HepG2 (cell line): ENCODE results near the gene RAB43. TPM values are rescaled to one million over a fixed set of nuclear protein-coding genes. Genes with fewer than 3 reads are reported as not detected.
A peak's percentile ranks its signal among the peaks of the same experiment; 100 is the strongest.

Experiments
- ATAC-seq: fragments of 200-7000 bp; cut with Tn5 transposase; 3 replicates; pipeline ENCODE4 v1.9.1; 2020; ENCODE audit warnings: mild to moderate bottlenecking, moderate library complexity
- BruUV-seq: library from RNA; stranded (reverse); fragments of 400-500 nt; replicated peaks from 2 replicates; lab custom pipeline; 2021; lab: Mats Ljungman, UMichigan
- CTCF ChIA-PET: fragments of 300-600 bp; formaldehyde crosslinking; extraction: SDS; loops from one replicate; lab custom pipeline; 2021; ENCODE audit warnings: low total read pairs, inconsistent platforms, low intra/inter-chr PET ratio; lab: Yijun Ruan, JAX
- POLR2A ChIA-PET: fragments of 350-600 bp; sonication (Branson Sonifier 250); formaldehyde crosslinking; loops from one replicate; lab custom pipeline; 2020; ENCODE audit warnings: antibody characterized with exemption, inconsistent platforms; lab: Yijun Ruan, JAX
- DNase-seq: peaks from one replicate; pipeline ENCODE4 v3.0.0-alpha.2; 2015; ENCODE audit warnings: low spot score
- FAIRE-seq: peaks from 3 replicates; lab custom pipeline; 2011; peaks lifted over from hg19 to GRCh38; lab: Jason Lieb, UNC
- H2AFZ ChIP-seq: one replicate; pipeline ENCODE4 v1.6.1; 2011; ENCODE audit warnings: low read length, inconsistent platforms
- H3K27ac ChIP-seq: fragments of 300-600 bp; 3 replicates; pipeline ENCODE4 v1.8.0; 2011; ENCODE audit warnings: mixed run types, mild to moderate bottlenecking, mixed read lengths, low read length, inconsistent platforms; ENCODE audit not compliant: insufficient read depth; ENCODE audit errors: extremely low read length
- H3K27me3 ChIP-seq, 2 experiments: fragments of 200-600 bp in 1 of 2; 2 replicates in 1 of 2; 3 replicates in 1 of 2; pipeline versions ENCODE4 v1.6.0 to v1.8.0; 2011; ENCODE audit warnings: low read length in 2 of 2, mild to moderate bottlenecking in 2 of 2, moderate library complexity in 2 of 2, inconsistent platforms in 1 of 2; ENCODE audit not compliant: insufficient read depth in 2 of 2, control insufficient read depth in 1 of 2
- H3K36me3 ChIP-seq, 2 experiments: fragments of 200-600 bp in 1 of 2; replicated peaks in 1 of 2; 2 replicates in 1 of 2; 3 replicates in 1 of 2; pipeline versions ENCODE4 v1.5.1 to v1.8.0; 2011; ENCODE audit warnings: low read length in 2 of 2, inconsistent platforms in 1 of 2; ENCODE audit not compliant: insufficient read depth in 2 of 2, control insufficient read depth in 1 of 2
- H3K4me1 ChIP-seq: 2 replicates; pipeline ENCODE4 v1.5.1; 2012; ENCODE audit warnings: low read length, inconsistent platforms; ENCODE audit not compliant: insufficient read depth
- H3K4me2 ChIP-seq: 2 replicates; pipeline ENCODE4 v1.6.0; 2011; ENCODE audit warnings: low read depth, low read length, inconsistent platforms
- H3K4me3 ChIP-seq, 3 experiments: fragments of 200-600 bp in 1 of 3; sonication (generic), shearing (Covaris generic) in 1 of 3; replicated peaks in 1 of 3; 2 replicates each; pipeline ENCODE4 v1.5.1; 2011 to 2016; ENCODE audit warnings: low read length in 3 of 3, inconsistent platforms in 2 of 3, low read depth in 2 of 3, mild to moderate bottlenecking in 2 of 3, control low read depth in 1 of 3, mixed read lengths in 1 of 3; ENCODE audit not compliant: insufficient read depth in 1 of 3
- H3K79me2 ChIP-seq: one replicate; pipeline ENCODE4 v1.6.1; 2011; ENCODE audit warnings: low read length, inconsistent platforms; ENCODE audit not compliant: insufficient read depth
- H3K9ac ChIP-seq: 2 replicates; pipeline ENCODE4 v1.6.0; 2011; ENCODE audit warnings: mild to moderate bottlenecking, low read depth, low read length, inconsistent platforms; ENCODE audit not compliant: insufficient read depth
- H3K9me3 ChIP-seq: 2 replicates; pipeline ENCODE4 v1.5.1; 2012; ENCODE audit warnings: mild to moderate bottlenecking, low read length
- H4K20me1 ChIP-seq: 2 replicates; pipeline ENCODE4 v1.6.0; 2011; ENCODE audit warnings: inconsistent platforms, mild to moderate bottlenecking, low read length, moderate library complexity; ENCODE audit not compliant: insufficient read depth
- ELF4 ChIP-seq: sonication (generic); formaldehyde crosslinking; IDR thresholded peaks from 2 replicates; pipeline ENCODE4 v1.5.0; 2020; ENCODE audit warnings: missing genetic modification reagents, mild to moderate bottlenecking, moderate library complexity, borderline replicate concordance
- GPN1 ChIP-seq: sonication (generic); formaldehyde crosslinking; IDR thresholded peaks from 2 replicates; pipeline ENCODE4 v1.5.1; 2020; ENCODE audit warnings: missing genetic modification reagents, borderline replicate concordance
- PPARG ChIP-seq: conservative IDR thresholded peaks from 2 replicates; pipeline ENCODE4 v1.6.1; 2016; ENCODE audit warnings: missing biosample characterization, missing genetic modification reagents
- RARA ChIP-seq: IDR thresholded peaks from 2 replicates; pipeline ENCODE4 v1.6.1; 2016; ENCODE audit warnings: missing genetic modification reagents, missing compliant biosample characterization
- TBX2 ChIP-seq: sonication (generic); formaldehyde crosslinking; IDR thresholded peaks from 2 replicates; pipeline ENCODE4 v1.5.0; 2020; ENCODE audit warnings: missing genetic modification reagents, mild to moderate bottlenecking, borderline replicate concordance
- ZMYM2 ChIP-seq: sonication (generic); formaldehyde crosslinking; IDR thresholded peaks from 2 replicates; pipeline ENCODE4 v1.8.0; 2022; ENCODE audit warnings: mild to moderate bottlenecking, missing genetic modification reagents
- ZNF484 ChIP-seq: sonication (generic); formaldehyde crosslinking; IDR thresholded peaks from 2 replicates; pipeline ENCODE4 v1.5.1; 2020; ENCODE audit warnings: mild to moderate bottlenecking, low read depth, missing genetic modification reagents, borderline replicate concordance
- ZNF678 ChIP-seq: sonication (generic); formaldehyde crosslinking; IDR thresholded peaks from 2 replicates; pipeline ENCODE4 v1.4.0; 2020; ENCODE audit warnings: mild to moderate bottlenecking, missing genetic modification reagents
- WGBS: methylation state at CpG from one replicate; pipeline ENCODE4 v1.1.6; 2017; ENCODE audit warnings: low lambda C conversion rate; 5-methylcytosine and 5-hydroxymethylcytosine counted together
- in situ Hi-C: cut with HindIII; loops from 2 replicates; pipeline ENCODE4 v1.10.0; 2017; ENCODE audit warnings: low pct_unique_long_range_greater_than_20kb; ENCODE audit not compliant: extremely low pct_ligation_motif_present
- intact Hi-C: fragments of 100-400 bp; cut with micrococcal nuclease; formaldehyde crosslinking; loops from one replicate; pipeline ENCODE4 v1.10.0; 2022; ENCODE audit not compliant: unreplicated experiment
- polyA plus RNA-seq, 8 experiments: library from polyadenylated mRNA; depleted of rRNA in 3 of 8; stranded (reverse) in 7 of 8; unstranded in 1 of 8; fragments of >200 nt; fragmentation: Illumina TruSeq in 4 of 8; extraction: Trizol in 4 of 8; gene quantifications; 2 replicates each; pipeline versions ENCODE4 v1.2.1 to v1.2.3, GENCODE V29; 2011 to 2016; ENCODE audit warnings: low read depth in 4 of 8, missing spikeins in 1 of 8, mixed read lengths in 1 of 8; ENCODE audit not compliant: insufficient read depth in 1 of 8
- total RNA-seq, 5 experiments: library from RNA; depleted of rRNA; stranded (reverse); fragments of >200 nt; fragmentation: Illumina TruSeq; extraction: Trizol; gene quantifications; 2 replicates each; pipeline ENCODE4 v1.2.3, GENCODE V29; 2016; ENCODE audit warnings: low read depth in 1 of 5
- TF ChIP-seq, protein P1 (sequence below): sonication (generic); formaldehyde crosslinking; IDR thresholded peaks from 2 replicates; pipeline ENCODE4 v1.4.0; 2020; ENCODE audit warnings: missing genetic modification reagents
- TF ChIP-seq, protein P2 (sequence below): fragments of 450-650 bp; IDR thresholded peaks from 2 replicates; pipeline ENCODE4 v1.6.1; 2016

RAB43 gene
- total and polyA plus RNA-seq, 2 of the 13 experiments (the other 11 are each of a cell fraction or from before 2014, with no cell fraction given), result 11.8 to 18.4 TPM

DNA sequence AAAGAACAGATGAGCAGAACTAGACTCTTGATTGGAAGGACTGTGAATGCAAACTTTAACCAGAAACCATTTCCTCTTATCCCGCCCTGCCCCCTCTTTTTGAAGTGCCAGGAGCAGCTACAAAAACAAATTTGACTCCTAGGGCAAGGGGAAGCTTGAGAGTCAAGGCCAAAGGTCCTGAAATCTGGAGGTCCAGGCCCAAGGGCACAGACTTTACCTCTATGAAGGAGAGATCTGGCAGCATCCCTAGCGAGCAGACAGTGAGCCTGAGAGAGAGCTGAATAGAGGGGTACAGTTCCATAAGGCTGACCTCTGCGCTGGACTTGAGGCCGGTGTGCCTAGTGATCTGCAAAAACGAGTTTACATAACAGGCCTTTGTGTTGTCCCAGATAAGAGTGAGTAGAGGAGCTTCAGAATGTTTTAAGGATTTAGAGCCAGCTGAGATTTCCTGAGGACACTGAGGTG is 5.1 kb downstream of the RAB43 start (continued):
- TF ChIP-seq ELF4 (CRISPR knock-in tag) (no peak), RARA (peak; percentile 85), ZNF678 (no peak), ZNF484 (CRISPR knock-in tag) (no peak), GPN1 (CRISPR knock-in tag) (no peak), ZMYM2 (peak; percentile 20; the same call in 1 of the 2 replicates), TBX2 (peak; percentile 56; the same call in 1 of the 2 replicates)
- TF ChIP-seq, protein P1, sequence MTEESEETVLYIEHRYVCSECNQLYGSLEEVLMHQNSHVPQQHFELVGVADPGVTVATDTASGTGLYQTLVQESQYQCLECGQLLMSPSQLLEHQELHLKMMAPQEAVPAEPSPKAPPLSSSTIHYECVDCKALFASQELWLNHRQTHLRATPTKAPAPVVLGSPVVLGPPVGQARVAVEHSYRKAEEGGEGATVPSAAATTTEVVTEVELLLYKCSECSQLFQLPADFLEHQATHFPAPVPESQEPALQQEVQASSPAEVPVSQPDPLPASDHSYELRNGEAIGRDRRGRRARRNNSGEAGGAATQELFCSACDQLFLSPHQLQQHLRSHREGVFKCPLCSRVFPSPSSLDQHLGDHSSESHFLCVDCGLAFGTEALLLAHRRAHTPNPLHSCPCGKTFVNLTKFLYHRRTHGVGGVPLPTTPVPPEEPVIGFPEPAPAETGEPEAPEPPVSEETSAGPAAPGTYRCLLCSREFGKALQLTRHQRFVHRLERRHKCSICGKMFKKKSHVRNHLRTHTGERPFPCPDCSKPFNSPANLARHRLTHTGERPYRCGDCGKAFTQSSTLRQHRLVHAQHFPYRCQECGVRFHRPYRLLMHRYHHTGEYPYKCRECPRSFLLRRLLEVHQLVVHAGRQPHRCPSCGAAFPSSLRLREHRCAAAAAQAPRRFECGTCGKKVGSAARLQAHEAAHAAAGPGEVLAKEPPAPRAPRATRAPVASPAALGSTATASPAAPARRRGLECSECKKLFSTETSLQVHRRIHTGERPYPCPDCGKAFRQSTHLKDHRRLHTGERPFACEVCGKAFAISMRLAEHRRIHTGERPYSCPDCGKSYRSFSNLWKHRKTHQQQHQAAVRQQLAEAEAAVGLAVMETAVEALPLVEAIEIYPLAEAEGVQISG (CRISPR knock-in tag), result peak; percentile 21; the same call in 1 of the 2 replicates
- TF ChIP-seq, all 625 proteins: peak for 76

DNA sequence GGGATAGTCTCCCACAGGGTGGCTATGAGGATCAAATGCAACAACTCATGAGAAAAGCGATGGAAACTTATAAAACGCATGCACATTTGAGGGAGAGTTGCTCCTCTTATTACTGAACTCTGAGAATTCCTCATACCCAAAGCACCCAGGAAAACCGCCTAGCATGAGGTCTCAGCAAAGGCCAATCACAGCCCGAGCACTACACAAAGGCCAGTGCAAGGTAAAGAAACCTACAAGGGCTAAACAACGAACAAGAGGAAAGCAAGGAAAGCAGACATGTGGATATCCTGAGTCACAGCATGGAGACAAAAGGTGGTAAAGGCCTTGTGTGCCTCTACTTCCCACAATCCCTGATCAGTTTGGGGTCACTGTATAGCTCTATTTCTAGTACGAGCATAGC is 7.1 kb downstream of the RAB43 start:
- H3K9me3 ChIP-seq, result no peaks in the 10 kb centered on the region
- CTCF ChIA-PET, result no interaction called here
- POLR2A ChIA-PET, result interaction anchor here (2.9 kb wide), 1 partner anchor 8 kb away, joined by 32 read pairs; the partner anchor contains the start of gene RAB43
- H3K9ac ChIP-seq, result no peak overlapping the region
- no TSS peak for BruUV-seq
- no peak overlapping the region for H2AFZ ChIP-seq
- H3K36me3 ChIP-seq, result peaks cover 5 to 22% of the 10 kb centered on the region in 2 experiments; a peak in 4 of 5 replicates
- over 99% methylated on average over 6 of the region's 6 CpGs for WGBS
- intact Hi-C loops, result no loop called here
- ATAC-seq (no peak), FAIRE-seq (no peak), DNase-seq (no peak)
- in situ Hi-C loops, result no loop called here
- H3K79me2 ChIP-seq, result peaks cover 63% of the 10 kb centered on the region
- H3K4me1 ChIP-seq, result peaks cover 68% of the 10 kb centered on the region
- H3K27me3 ChIP-seq, result no peaks in the 10 kb centered on the region
- H3K4me2 ChIP-seq, result no peak overlapping the region
- H3K4me3 ChIP-seq, result no peak overlapping the region
- TF ChIP-seq, protein P2, sequence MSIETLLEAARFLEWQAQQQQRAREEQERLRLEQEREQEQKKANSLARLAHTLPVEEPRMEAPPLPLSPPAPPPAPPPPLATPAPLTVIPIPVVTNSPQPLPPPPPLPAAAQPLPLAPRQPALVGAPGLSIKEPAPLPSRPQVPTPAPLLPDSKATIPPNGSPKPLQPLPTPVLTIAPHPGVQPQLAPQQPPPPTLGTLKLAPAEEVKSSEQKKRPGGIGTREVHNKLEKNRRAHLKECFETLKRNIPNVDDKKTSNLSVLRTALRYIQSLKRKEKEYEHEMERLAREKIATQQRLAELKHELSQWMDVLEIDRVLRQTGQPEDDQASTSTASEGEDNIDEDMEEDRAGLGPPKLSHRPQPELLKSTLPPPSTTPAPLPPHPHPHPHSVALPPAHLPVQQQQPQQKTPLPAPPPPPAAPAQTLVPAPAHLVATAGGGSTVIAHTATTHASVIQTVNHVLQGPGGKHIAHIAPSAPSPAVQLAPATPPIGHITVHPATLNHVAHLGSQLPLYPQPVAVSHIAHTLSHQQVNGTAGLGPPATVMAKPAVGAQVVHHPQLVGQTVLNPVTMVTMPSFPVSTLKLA, result peak; percentile 30
- TF ChIP-seq PPARG, result no peak
- TF ChIP-seq, all 625 proteins: peak for 1
- Histone ChIP-seq H4K20me1 (peaks cover 25% of the 10 kb centered on the region), H3K27ac (no peak overlapping the region)
